HG03565 (cell line): ENCODE measurements around the gene HSD17B13.
"Not testable (repeated sequence)": the region's sequence is repeated elsewhere in the genome, so short reads cannot be mapped to it uniquely, and the experiment has no call there.

Experiments used
- ATAC-seq: cut with Tn5 transposase; IDR thresholded peaks from one replicate; pipeline ENCODE4 v1.9.1; 2021; ENCODE audit warnings: mild to moderate bottlenecking, moderate library complexity; ENCODE audit not compliant: unreplicated experiment

Gene HSD17B13

GRCh38 chr4:87322754-87323153, at the start of gene HSD17B13:
TSS of gene HSD17B13 (minus strand) at chr4:87322882. CDS start at chr4:87322841, 41 bp downstream.
- ATAC-seq: no peak

- ATAC-seq: no peak
Measured at GRCh38 chr4:87370068-87370467, 47.4 kb upstream of the HSD17B13 start.

GRCh38 chr4:87366521-87367162, 44.0 kb upstream of the HSD17B13 start:
- no peak for ATAC-seq

- no peak for ATAC-seq
Measured at GRCh38 chr4:87365348-87365747, 42.7 kb upstream of the HSD17B13 start.

GRCh38 chr4:87363552-87363951, 40.9 kb upstream of the HSD17B13 start:
- no peak for ATAC-seq

GRCh38 chr4:87360338-87360935, 37.8 kb upstream of the HSD17B13 start:
- no peak for ATAC-seq

GRCh38 chr4:87359258-87359657, 36.6 kb upstream of the HSD17B13 start:
- no peak for ATAC-seq

- ATAC-seq: no peak
Measured at GRCh38 chr4:87356832-87357526, 34.3 kb upstream of the HSD17B13 start.

- no peak for ATAC-seq
Measured at GRCh38 chr4:87354168-87355102, 31.8 kb upstream of the HSD17B13 start.

- peak; percentile 84 for ATAC-seq
Measured at GRCh38 chr4:87353592-87353991, 30.9 kb upstream of the HSD17B13 start.

GRCh38 chr4:87345139-87345538, 22.5 kb upstream of the HSD17B13 start:
- no peak for ATAC-seq

- no peak for ATAC-seq
Measured at GRCh38 chr4:87342872-87343271, 20.2 kb upstream of the HSD17B13 start.

GRCh38 chr4:87341954-87342635, 19.4 kb upstream of the HSD17B13 start:
- ATAC-seq: not testable (repeated sequence)

- no peak for ATAC-seq
Measured at GRCh38 chr4:87339440-87339839, 16.8 kb upstream of the HSD17B13 start.

GRCh38 chr4:87337361-87337760, 14.7 kb upstream of the HSD17B13 start:
- no peak for ATAC-seq

GRCh38 chr4:87333267-87333666, 10.6 kb upstream of the HSD17B13 start:
- ATAC-seq: no peak

GRCh38 chr4:87330761-87331160, 8.1 kb upstream of the HSD17B13 start:
- no peak for ATAC-seq

- no peak for ATAC-seq
Measured at GRCh38 chr4:87327136-87327535, 4.5 kb upstream of the HSD17B13 start.

- ATAC-seq: no peak
Measured at GRCh38 chr4:87326460-87326859, 3.8 kb upstream of the HSD17B13 start.

- no peak for ATAC-seq
Measured at GRCh38 chr4:87321888-87322287, 794 bp downstream of the HSD17B13 start.
